ENCODE results near the gene LY6G5B. TPM values are rescaled to one million over a fixed set of nuclear protein-coding genes. Genes with fewer than 3 reads are reported as not detected.

The LY6G5B gene
- total RNA-seq, 5 donors from 2014 or later (not counting 1 experiment from before 2014, with no cell fraction given) = 29.7 to 50.5 (median 40.9) TPM

- H3K4me3 Mint-ChIP-seq = no peak within 1 kb of the TSS
Observed at GRCh38 chr6:31721351-31722020, 51.7 kb downstream of the LY6G5B start, which contains the start of gene LY6G6C. Gene LY6G6C (minus strand): TSS chr6:31721746. CDS start chr6:31721679, 67 bp downstream.

DNA sequence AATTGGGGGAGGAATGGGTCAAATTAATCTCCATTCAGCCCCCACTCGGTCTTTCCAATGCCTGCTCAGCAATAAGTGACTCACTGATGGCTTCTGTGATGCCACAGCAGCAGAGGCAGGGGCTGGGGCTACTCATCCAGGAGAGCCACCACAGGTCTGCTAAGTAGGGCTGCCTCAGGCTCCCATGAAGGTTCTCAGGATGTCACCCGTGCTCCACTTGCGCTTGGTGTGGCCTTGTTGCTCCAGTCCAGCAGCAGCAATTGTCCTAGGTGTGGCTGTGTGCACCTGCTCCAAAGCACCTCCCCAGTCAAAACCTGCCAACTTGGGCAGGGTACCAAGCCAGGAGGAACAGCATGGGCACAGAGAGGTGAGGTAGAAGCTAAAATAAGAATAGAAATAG, 52.4 kb downstream of the LY6G5B start:
- no peak overlapping the region for H3K27ac ChIP-seq (ENCODE audit: low read length)
- no peak for DNase-seq
- Mint-ChIP-seq H3K27me3 (no peaks in the 10 kb centered on the region), H3K27ac (no peak overlapping the region), H3K4me1 (peaks cover 16 to 24% (median 24%) of the 10 kb centered on the region in 3 donors), H3K36me3 (no peaks in the 10 kb centered on the region), H3K4me3 (no peak overlapping the region), H3K9me3 (no peaks in the 10 kb centered on the region)
- WGBS (ENCODE audit: insufficient coverage) = 93% methylated on average over 3 of the region's 3 CpGs
- peaks cover 8 to 14% of the 10 kb centered on the region in 2 experiments for H3K4me1 ChIP-seq (ENCODE audit: control insufficient read depth in 1 of 2, extremely low read depth in 1 of 2, insufficient read depth in 2 of 2, low read length in 2 of 2)
- ChIA-PET CTCF (no interaction called here), POLR2A (no interaction called here)
- H3K9me3 ChIP-seq = no peaks in the 10 kb centered on the region
- no peaks in the 10 kb centered on the region for H3K27me3 ChIP-seq (replicated peaks in 1 of 2; ENCODE audit: control insufficient read depth in 2 of 2, extremely low read depth in 1 of 2, insufficient read depth in 2 of 2, low read length in 1 of 2)
- no peaks in the 10 kb centered on the region for H3K36me3 ChIP-seq (ENCODE audit: control insufficient read depth in 2 of 2, extremely low read depth in 1 of 2, insufficient read depth in 1 of 2, low read length in 1 of 2)
- H3K4me3 ChIP-seq (ENCODE audit: control insufficient read depth in 1 of 2, extremely low read depth in 1 of 2, low read length in 1 of 2) = no peak overlapping the region
- ATAC-seq (replicated peaks in 1 of 4) = no peak

More at GRCh38 chr6:31721351-31722020, 51.7 kb downstream of the LY6G5B start, which contains the start of gene LY6G6C:
- no peaks in the 10 kb centered on the region for H3K36me3 Mint-ChIP-seq
- H3K4me3 ChIP-seq (ENCODE audit: control insufficient read depth in 1 of 2, extremely low read depth in 1 of 2, low read length in 1 of 2) = no peak within 1 kb of the TSS
- H3K36me3 ChIP-seq (ENCODE audit: control insufficient read depth in 2 of 2, extremely low read depth in 1 of 2, insufficient read depth in 1 of 2, low read length in 1 of 2) = no peaks in the 10 kb centered on the region
- peaks cover 16 to 18% (median 17%) of the 10 kb centered on the region in 3 donors for H3K4me1 Mint-ChIP-seq
- DNase-seq (no peak), ATAC-seq (replicated peaks in 1 of 4) (no peak)
- H3K9me3 ChIP-seq = no peaks in the 10 kb centered on the region
- no peak within 1 kb of the TSS for H3K27ac Mint-ChIP-seq
- POLR2A ChIA-PET = interaction anchor here in 1 of 2 donors (0.5 kb wide), 1 partner anchor 21 kb away, joined by 4 read pairs; no protein-coding TSS in a partner anchor
- no peaks in the 10 kb centered on the region for H3K27me3 ChIP-seq (replicated peaks in 1 of 2; ENCODE audit: control insufficient read depth in 2 of 2, extremely low read depth in 1 of 2, insufficient read depth in 2 of 2, low read length in 1 of 2)
- 75% methylated on average over 3 of the region's 4 CpGs for WGBS (ENCODE audit: insufficient coverage)
- CTCF ChIA-PET = no interaction called here
- H3K4me1 ChIP-seq (ENCODE audit: control insufficient read depth in 1 of 2, extremely low read depth in 1 of 2, insufficient read depth in 2 of 2, low read length in 2 of 2) = peaks cover 4 to 12% of the 10 kb centered on the region in 2 experiments
- no peak within 1 kb of the TSS for H3K27ac ChIP-seq (ENCODE audit: low read length)
- no peaks in the 10 kb centered on the region for H3K27me3 Mint-ChIP-seq
- no peaks in the 10 kb centered on the region for H3K9me3 Mint-ChIP-seq

Other genes starting within 250 kb of the LY6G5B start
- gene MICB, start 171.8 kb upstream of the LY6G5B start, total RNA-seq = 10 to 100 TPM; 15.7 to 21.7 (median 16.1) TPM
- gene MCCD1, start 141.0 kb upstream of the LY6G5B start, total RNA-seq = not detected
- gene DDX39B, start 128.0 kb upstream of the LY6G5B start, total RNA-seq = 100 to 1,000 TPM; 507 to 669 (median 631) TPM
- gene ATP6V1G2, start 123.4 kb upstream of the LY6G5B start, total RNA-seq = 1 to 10 TPM; 3.1 to 5.7 (median 4.1) TPM
- 10 to 100 TPM in 3 of 5 donors, 1 to 10 TPM in 2; 6.9 to 17.1 (median 11.6) TPM for gene NFKBIL1, start 122.4 kb upstream of the LY6G5B start, total RNA-seq
- gene LTA, start 97.7 kb upstream of the LY6G5B start, total RNA-seq = 10 to 100 TPM; 12.5 to 23.9 (median 17.9) TPM
- 10 to 100 TPM; 13.8 to 28.0 (median 25.0) TPM for gene TNF, start 94.4 kb upstream of the LY6G5B start, total RNA-seq
- 100 to 1,000 TPM; 398 to 926 (median 813) TPM for gene LTB, start 87.6 kb upstream of the LY6G5B start, total RNA-seq
- gene LST1, start 83.7 kb upstream of the LY6G5B start, total RNA-seq = 10 to 100 TPM; 13.4 to 28.0 (median 20.4) TPM
- gene NCR3, start 77.0 kb upstream of the LY6G5B start, total RNA-seq = 10 to 100 TPM; 13.6 to 38.0 (median 16.0) TPM
- 10 to 100 TPM in 4 of 5 donors, 1 to 10 TPM in 1; 7.6 to 54.3 (median 18.1) TPM for gene AIF1, start 54.7 kb upstream of the LY6G5B start, total RNA-seq
- 100 to 1,000 TPM; 222 to 246 (median 230) TPM for gene PRRC2A, start 49.3 kb upstream of the LY6G5B start, total RNA-seq
- 100 to 1,000 TPM; 257 to 317 (median 301) TPM for gene BAG6, start 17.3 kb upstream of the LY6G5B start, total RNA-seq
- 1 to 10 TPM; 1.4 to 3.6 (median 3.2) TPM for gene APOM, start 14.1 kb upstream of the LY6G5B start, total RNA-seq
- 10 to 100 TPM; 16.3 to 36.2 (median 33.4) TPM for gene C6orf47, start 9.2 kb upstream of the LY6G5B start, total RNA-seq
- 10 to 100 TPM; 13.0 to 27.6 (median 23.3) TPM for gene GPANK1, start 5.0 kb upstream of the LY6G5B start, total RNA-seq
- 100 to 1,000 TPM in 4 of 5 donors, 10 to 100 TPM in 1; 98.4 to 129 (median 126) TPM for gene CSNK2B, start 3.9 kb upstream of the LY6G5B start, total RNA-seq
- gene LY6G5C, start 11.1 kb downstream of the LY6G5B start, total RNA-seq = 1 to 10 TPM in 4 of 5 donors, under 1 TPM in 1; 0.75 to 8.8 (median 5.8) TPM
- gene ABHD16A, start 33.3 kb downstream of the LY6G5B start, total RNA-seq = 10 to 100 TPM; 58.2 to 74.4 (median 61.2) TPM
- not detected for gene LY6G6F, start 36.9 kb downstream of the LY6G5B start, total RNA-seq
- gene LY6G6D, start 45.4 kb downstream of the LY6G5B start, total RNA-seq = not detected
- not detected for gene LY6G6C, start 51.8 kb downstream of the LY6G5B start, total RNA-seq
- 1 to 10 TPM in 1 of 5 donors, under 1 TPM in 4; 0.26 to 2.6 (median 0.30) TPM for gene MPIG6B, start 53.4 kb downstream of the LY6G5B start, total RNA-seq
- 10 to 100 TPM in 4 of 5 donors, 1 to 10 TPM in 1; 9.0 to 13.2 (median 11.5) TPM for gene DDAH2, start 59.3 kb downstream of the LY6G5B start, total RNA-seq
- 100 to 1,000 TPM in 4 of 5 donors, 10 to 100 TPM in 1; 89.5 to 146 (median 112) TPM for gene CLIC1, start 66.6 kb downstream of the LY6G5B start, total RNA-seq
- gene MSH5, start 70.0 kb downstream of the LY6G5B start, total RNA-seq = 10 to 100 TPM; 13.7 to 22.4 (median 14.4) TPM
- gene SAPCD1, start 92.7 kb downstream of the LY6G5B start, total RNA-seq = 10 to 100 TPM in 1 of 5 donors, 1 to 10 TPM in 4; 3.1 to 10.7 (median 4.1) TPM
- 1 to 10 TPM; 1.4 to 8.0 (median 2.1) TPM for gene VWA7, start 107.4 kb downstream of the LY6G5B start, total RNA-seq
- gene VARS1, start 125.8 kb downstream of the LY6G5B start, total RNA-seq = 10 to 100 TPM; 44.4 to 71.0 (median 62.5) TPM
- gene LSM2, start 137.0 kb downstream of the LY6G5B start, total RNA-seq = 10 to 100 TPM; 24.2 to 36.4 (median 30.6) TPM
- 1 to 10 TPM; 2.8 to 8.5 (median 8.1) TPM for gene HSPA1L, start 145.3 kb downstream of the LY6G5B start, total RNA-seq
- gene HSPA1A, start 145.6 kb downstream of the LY6G5B start, total RNA-seq = 100 to 1,000 TPM in 1 of 5 donors, 10 to 100 TPM in 2, 1 to 10 TPM in 2; 8.8 to 117 (median 77.9) TPM
- 100 to 1,000 TPM in 1 of 5 donors, 10 to 100 TPM in 2, 1 to 10 TPM in 2; 6.3 to 105 (median 67.9) TPM for gene HSPA1B, start 157.8 kb downstream of the LY6G5B start, total RNA-seq
- 10 to 100 TPM; 15.9 to 29.2 (median 19.9) TPM for gene NEU1, start 192.8 kb downstream of the LY6G5B start, total RNA-seq
- under 1 TPM in 3 of 5 donors, not detected in 2; 0.13 to 0.96 (median 0.57) TPM for gene SLC44A4, start 209.0 kb downstream of the LY6G5B start, total RNA-seq
- gene EHMT2, start 227.7 kb downstream of the LY6G5B start, total RNA-seq = 10 to 100 TPM; 49.1 to 83.8 (median 78.9) TPM
- gene ZBTB12, start 232.1 kb downstream of the LY6G5B start, total RNA-seq = 1 to 10 TPM; 1.0 to 3.5 (median 3.1) TPM